22Rv1 (cell line): ENCODE results near the gene DNM3.

Experiments used
- H3K27ac ChIP-seq: fragments of 450-650 bp; 2 replicates; pipeline ENCODE4 v1.5.1; 2017
- CTCF ChIP-seq: fragments of 450-650 bp; IDR thresholded peaks from 2 replicates; pipeline ENCODE4 v1.5.1; 2017; ENCODE audit warnings: mild to moderate bottlenecking
- ZFX ChIP-seq: fragments of 450-650 bp; IDR thresholded peaks from 2 replicates; pipeline ENCODE4 v1.6.1; 2017; ENCODE audit warnings: antibody characterized with exemption, borderline replicate concordance

The DNM3 gene

DNA sequence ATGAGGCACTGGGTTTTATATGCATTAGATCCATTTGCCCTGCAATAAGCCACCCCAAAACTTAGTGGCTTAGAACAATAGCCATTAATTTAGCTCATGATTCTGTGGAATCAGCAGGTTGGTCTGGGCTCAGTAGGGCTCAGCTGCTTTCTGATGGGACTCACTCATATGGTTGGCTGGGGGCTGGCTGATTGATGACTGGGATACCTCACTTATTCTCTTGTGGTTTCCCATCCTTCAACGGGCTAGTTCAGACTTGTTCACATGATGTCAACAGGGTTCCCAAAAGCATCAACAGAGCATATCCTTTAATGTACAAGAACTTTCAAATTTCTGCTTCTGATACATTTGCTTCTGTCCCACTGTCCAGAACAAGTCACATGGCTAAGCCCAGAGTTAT is 43.2 kb downstream of the DNM3 start:
- TF ChIP-seq CTCF = no peak
- TF ChIP-seq ZFX = no peak
- no peak overlapping the region for H3K27ac ChIP-seq

- no peak for TF ChIP-seq ZFX
- TF ChIP-seq CTCF = no peak
- H3K27ac ChIP-seq = no peak overlapping the region
These were observed 48.8 kb downstream of the DNM3 start for GRCh38 chr1:171890131-171890530.

DNA sequence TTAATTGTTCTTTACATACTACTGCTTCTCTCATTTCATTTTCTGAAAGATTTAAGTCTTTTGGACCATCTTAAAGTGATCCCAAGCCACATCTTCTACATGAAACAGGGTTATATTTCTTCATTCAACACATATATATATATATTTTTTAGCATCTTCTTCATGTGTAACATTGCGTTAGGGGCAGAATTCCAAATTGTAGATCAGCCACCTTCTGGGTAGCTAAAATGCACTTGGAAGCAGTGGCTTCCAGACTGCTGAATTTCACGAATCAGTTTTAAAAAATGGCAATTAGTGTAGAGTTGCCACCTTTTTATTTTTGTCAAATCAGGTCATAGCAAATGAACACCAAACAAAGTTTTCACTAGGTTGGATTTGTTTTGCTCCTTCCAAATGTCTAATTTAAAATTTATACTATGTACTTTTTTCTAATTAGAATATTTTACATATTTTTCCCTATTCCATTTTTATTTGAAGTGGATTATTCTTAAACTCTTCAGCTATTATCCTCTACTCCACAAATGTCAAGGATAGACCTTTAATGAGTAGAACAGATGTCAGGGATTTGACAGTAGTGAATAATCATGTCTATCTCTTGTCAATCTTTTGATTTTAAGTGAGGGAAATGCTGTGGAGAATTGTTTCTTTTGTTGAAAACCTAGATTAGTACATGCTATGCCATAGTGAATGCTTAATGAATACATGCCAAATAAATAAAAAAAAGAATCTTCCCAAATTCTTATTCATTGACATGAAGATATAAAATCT is 55.8 kb downstream of the DNM3 start:
- H3K27ac ChIP-seq = no peak overlapping the region
- no peak for TF ChIP-seq CTCF
- no peak for TF ChIP-seq ZFX

- TF ChIP-seq CTCF (no peak), ZFX (no peak)
- no peak overlapping the region for H3K27ac ChIP-seq
These were observed 57.6 kb downstream of the DNM3 start for GRCh38 chr1:171898941-171899340.

- TF ChIP-seq CTCF (no peak), ZFX (no peak)
- H3K27ac ChIP-seq = no peak overlapping the region
These were observed 58.5 kb downstream of the DNM3 start for GRCh38 chr1:171899838-171900237.

DNA sequence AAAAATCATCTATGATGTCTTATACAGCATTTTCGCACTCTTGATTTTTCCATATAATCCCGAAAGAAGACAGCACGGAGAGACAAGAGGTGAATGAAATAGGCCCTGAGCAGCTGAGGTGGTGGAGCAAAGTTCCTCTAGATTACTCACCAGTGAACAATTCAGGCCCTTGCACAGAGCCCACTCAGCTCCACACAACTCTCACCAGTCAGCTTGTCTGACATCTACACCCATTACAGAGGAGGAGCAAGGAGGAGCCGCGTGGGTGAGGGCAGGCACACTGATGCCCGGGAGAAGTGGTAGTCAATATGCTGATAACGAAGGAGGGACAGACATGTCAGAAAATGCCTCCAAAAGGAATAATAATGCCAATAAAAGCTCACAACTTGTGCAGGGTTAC is 59.9 kb downstream of the DNM3 start:
- no peak for TF ChIP-seq ZFX
- TF ChIP-seq CTCF = no peak
- H3K27ac ChIP-seq = no peak overlapping the region

- no peak overlapping the region for H3K27ac ChIP-seq
- TF ChIP-seq CTCF (no peak), ZFX (no peak)
These were observed 61.2 kb downstream of the DNM3 start for GRCh38 chr1:171902527-171902926.
